HEK293 (cell line): ENCODE data around the gene NAPA.

Experiments
- EGR2 ChIP-seq: fragments of 450-650 bp; formaldehyde crosslinking; IDR thresholded peaks from 2 replicates; pipeline ENCODE4 v1.5.1; 2016; ENCODE audit warnings: low read depth, missing biosample characterization, missing genetic modification characterization
- GLI2 ChIP-seq: fragments of 450-650 bp; formaldehyde crosslinking; IDR thresholded peaks from 2 replicates; pipeline ENCODE4; 2017; ENCODE audit warnings: missing biosample characterization, missing genetic modification characterization, low read depth, borderline replicate concordance
- HOXA7 ChIP-seq: sonication (generic); formaldehyde crosslinking; IDR thresholded peaks from 2 replicates; pipeline ENCODE4 v1.8.1; 2022; ENCODE audit warnings: missing genetic modification reagents, borderline replicate concordance
- KLF7 ChIP-seq: fragments of 450-650 bp; formaldehyde crosslinking; IDR thresholded peaks from 2 replicates; pipeline ENCODE4 v1.5.1; 2016; ENCODE audit warnings: missing biosample characterization, missing genetic modification characterization, borderline replicate concordance
- KLF9 ChIP-seq: fragments of 450-650 bp; formaldehyde crosslinking; IDR thresholded peaks from 2 replicates; pipeline ENCODE4 v1.5.1; 2016; ENCODE audit warnings: missing biosample characterization, missing genetic modification characterization, low read depth
- MEIS1 ChIP-seq: sonication (generic); formaldehyde crosslinking; IDR thresholded peaks from 2 replicates; pipeline ENCODE4 v1.8.1; 2022; ENCODE audit warnings: missing genetic modification reagents, mild to moderate bottlenecking, borderline replicate concordance
- MZF1 ChIP-seq: fragments of 450-650 bp; formaldehyde crosslinking; IDR thresholded peaks from 2 replicates; pipeline ENCODE4 v1.5.1; 2017; ENCODE audit warnings: missing biosample characterization, missing genetic modification characterization, borderline replicate concordance
- SP7 ChIP-seq: fragments of 450-650 bp; formaldehyde crosslinking; IDR thresholded peaks from 2 replicates; pipeline ENCODE4 v1.5.1; 2016; ENCODE audit warnings: missing biosample characterization, missing genetic modification characterization
- ZEB2 ChIP-seq: fragments of 450-650 bp; formaldehyde crosslinking; IDR thresholded peaks from 2 replicates; pipeline ENCODE4 v1.5.1; 2016; ENCODE audit warnings: missing biosample characterization, missing genetic modification characterization
- ZFHX2 ChIP-seq: fragments of 450-650 bp; formaldehyde crosslinking; conservative IDR thresholded peaks from 2 replicates; pipeline ENCODE4 v1.5.1; 2016; ENCODE audit warnings: missing biosample characterization, missing genetic modification characterization
- ZFP37 ChIP-seq: fragments of 450-650 bp; formaldehyde crosslinking; IDR thresholded peaks from 2 replicates; pipeline ENCODE4 v1.5.1; 2016; ENCODE audit warnings: missing biosample characterization, missing genetic modification characterization
- ZIC2 ChIP-seq: fragments of 450-650 bp; formaldehyde crosslinking; IDR thresholded peaks from 2 replicates; pipeline ENCODE4 v1.5.1; 2016; ENCODE audit warnings: missing biosample characterization, missing genetic modification characterization
- ZNF146 ChIP-seq: fragments of 450-650 bp; formaldehyde crosslinking; IDR thresholded peaks from 2 replicates; pipeline ENCODE4 v1.5.1; 2016; ENCODE audit warnings: missing biosample characterization, missing genetic modification characterization
- ZNF223 ChIP-seq: fragments of 450-650 bp; formaldehyde crosslinking; IDR thresholded peaks from 2 replicates; pipeline ENCODE4 v1.5.1; 2016; ENCODE audit warnings: missing biosample characterization, missing genetic modification characterization
- ZNF239 ChIP-seq: fragments of 450-650 bp; formaldehyde crosslinking; IDR thresholded peaks from 2 replicates; pipeline ENCODE4 v1.5.1; 2016; ENCODE audit warnings: missing biosample characterization, missing genetic modification characterization
- ZNF404 ChIP-seq: fragments of 450-650 bp; formaldehyde crosslinking; IDR thresholded peaks from 2 replicates; pipeline ENCODE4 v1.5.1; 2017; ENCODE audit warnings: missing biosample characterization, missing genetic modification characterization
- ZNF423 ChIP-seq: fragments of 450-650 bp; formaldehyde crosslinking; IDR thresholded peaks from 2 replicates; pipeline ENCODE4 v1.5.1; 2016; ENCODE audit warnings: missing biosample characterization, missing genetic modification characterization
- ZNF48 ChIP-seq: fragments of 450-650 bp; formaldehyde crosslinking; IDR thresholded peaks from 2 replicates; pipeline ENCODE4 v1.5.1; 2016; ENCODE audit warnings: missing biosample characterization, missing genetic modification characterization
- ZNF501 ChIP-seq: fragments of 450-650 bp; formaldehyde crosslinking; IDR thresholded peaks from 2 replicates; pipeline ENCODE4 v1.5.1; 2016; ENCODE audit warnings: missing biosample characterization, missing genetic modification characterization
- ZNF544 ChIP-seq: fragments of 450-650 bp; formaldehyde crosslinking; IDR thresholded peaks from 2 replicates; pipeline ENCODE4 v1.5.0; 2017; ENCODE audit warnings: missing biosample characterization, missing genetic modification characterization
- ZNF830 ChIP-seq: fragments of 450-650 bp; IDR thresholded peaks from 2 replicates; pipeline ENCODE4 v1.5.0; 2018; ENCODE audit warnings: missing biosample characterization, missing genetic modification characterization, low read depth, mild to moderate bottlenecking, moderate library complexity
- TF ChIP-seq, protein P1 (sequence below): fragments of 450-650 bp; formaldehyde crosslinking; IDR thresholded peaks from 2 replicates; pipeline ENCODE4 v1.5.1; 2016; ENCODE audit warnings: missing biosample characterization, missing genetic modification characterization
- TF ChIP-seq, protein P2 (sequence below): fragments of 450-650 bp; formaldehyde crosslinking; IDR thresholded peaks from 2 replicates; pipeline ENCODE4 v1.5.1; 2016; ENCODE audit warnings: missing biosample characterization, missing genetic modification characterization
- TF ChIP-seq, protein P3 (sequence below): fragments of 450-650 bp; formaldehyde crosslinking; IDR thresholded peaks from 2 replicates; pipeline ENCODE4 v1.5.1; 2016; ENCODE audit warnings: missing biosample characterization, missing genetic modification characterization
- TF ChIP-seq, protein P4 (sequence below): fragments of 450-650 bp; formaldehyde crosslinking; IDR thresholded peaks from 2 replicates; pipeline ENCODE4 v1.5.1; 2016; ENCODE audit warnings: missing biosample characterization, missing genetic modification characterization
- TF ChIP-seq, protein P5 (sequence below): fragments of 450-650 bp; formaldehyde crosslinking; IDR thresholded peaks from 2 replicates; pipeline ENCODE4 v1.5.1; 2016; ENCODE audit warnings: missing biosample characterization, missing genetic modification characterization
- TF ChIP-seq, protein P6 (sequence below): fragments of 450-650 bp; formaldehyde crosslinking; IDR thresholded peaks from 2 replicates; pipeline ENCODE4 v1.5.1; 2016; ENCODE audit warnings: missing biosample characterization, missing genetic modification characterization

NAPA gene

DNA sequence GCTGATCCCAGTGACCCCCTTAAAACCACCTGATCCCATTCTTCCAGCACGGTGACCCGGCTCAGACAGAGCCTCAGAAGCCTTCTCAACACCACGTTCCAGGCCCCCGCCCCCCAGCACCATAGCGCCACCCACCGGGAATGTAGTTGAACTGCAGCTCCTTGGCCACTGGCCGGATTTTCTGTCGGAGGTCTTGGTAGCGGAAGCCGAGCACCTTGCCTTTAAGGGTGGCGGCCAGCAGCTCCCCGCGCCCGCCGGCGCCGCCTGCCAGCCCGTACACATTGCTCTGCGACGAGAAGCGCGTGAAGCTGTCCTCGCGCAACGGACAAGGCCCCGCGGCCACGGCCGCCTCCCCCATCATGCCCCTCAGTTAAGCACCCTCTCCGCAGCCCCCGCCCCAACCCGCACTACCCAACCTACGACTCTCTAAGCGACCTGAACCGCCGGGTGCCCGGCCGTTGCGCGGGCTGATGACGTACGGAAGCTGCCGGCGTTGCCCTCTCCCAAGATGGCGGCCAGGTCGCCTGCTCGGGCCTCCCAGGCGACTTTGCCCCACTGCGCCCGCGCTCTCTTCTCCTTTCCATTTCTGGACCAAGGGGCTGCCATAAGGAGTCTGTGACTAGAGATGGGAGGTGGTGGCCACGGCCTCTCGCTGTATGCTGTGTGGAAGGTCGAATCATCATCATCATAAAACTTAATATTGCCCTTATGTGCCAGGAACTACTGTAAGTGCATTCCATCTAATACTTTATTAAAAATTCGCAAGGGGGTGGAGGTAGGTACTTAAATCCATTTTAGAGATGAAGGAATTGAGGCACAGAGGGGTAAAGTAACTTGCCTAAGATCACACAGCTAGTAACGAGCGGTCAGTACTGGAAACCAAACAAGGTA lies 30.8 kb downstream of the NAPA start, which contains the start of gene KPTN (continued):
- TF ChIP-seq ZFHX2 (tag by site-specific recombination), result peak; percentile 65
- TF ChIP-seq ZNF423 (tag by site-specific recombination), result no peak
- peak; percentile 87 for TF ChIP-seq SP7 (tag by site-specific recombination)
- TF ChIP-seq ZNF501 (tag by site-specific recombination), result peak; percentile 96
- TF ChIP-seq KLF7 (tag by site-specific recombination), result peak; percentile 65; the same call in 1 of the 2 replicates
- TF ChIP-seq HOXA7 (CRISPR knock-in tag), result no peak
- TF ChIP-seq, protein P1, sequence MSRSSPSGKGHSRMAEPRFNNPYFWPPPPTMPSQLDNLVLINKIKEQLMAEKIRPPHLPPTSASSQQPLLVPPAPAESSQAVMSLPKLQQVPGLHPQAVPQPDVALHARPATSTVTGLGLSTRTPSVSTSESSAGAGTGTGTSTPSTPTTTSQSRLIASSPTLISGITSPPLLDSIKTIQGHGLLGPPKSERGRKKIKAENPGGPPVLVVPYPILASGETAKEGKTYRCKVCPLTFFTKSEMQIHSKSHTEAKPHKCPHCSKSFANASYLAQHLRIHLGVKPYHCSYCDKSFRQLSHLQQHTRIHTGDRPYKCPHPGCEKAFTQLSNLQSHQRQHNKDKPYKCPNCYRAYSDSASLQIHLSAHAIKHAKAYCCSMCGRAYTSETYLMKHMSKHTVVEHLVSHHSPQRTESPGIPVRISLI, result peak; percentile 83
- TF ChIP-seq MEIS1 (CRISPR knock-in tag), result no peak
- TF ChIP-seq ZNF830 (tag by site-specific recombination), result no peak
- TF ChIP-seq ZEB2 (tag by site-specific recombination), result peak; percentile 69; the same call in 1 of the 2 replicates
- TF ChIP-seq ZNF223, result no peak
- no peak for TF ChIP-seq ZNF544 (tag by site-specific recombination)
- no peak for TF ChIP-seq ZNF404 (tag by site-specific recombination)
- peak; percentile 93 for TF ChIP-seq ZFP37 (tag by site-specific recombination)
- no peak for TF ChIP-seq MZF1 (tag by site-specific recombination)
- TF ChIP-seq ZNF239 (tag by site-specific recombination), result 0 out of 2 replicates have a peak, but pooled peaks have one; percentile 50
- TF ChIP-seq, protein P2, sequence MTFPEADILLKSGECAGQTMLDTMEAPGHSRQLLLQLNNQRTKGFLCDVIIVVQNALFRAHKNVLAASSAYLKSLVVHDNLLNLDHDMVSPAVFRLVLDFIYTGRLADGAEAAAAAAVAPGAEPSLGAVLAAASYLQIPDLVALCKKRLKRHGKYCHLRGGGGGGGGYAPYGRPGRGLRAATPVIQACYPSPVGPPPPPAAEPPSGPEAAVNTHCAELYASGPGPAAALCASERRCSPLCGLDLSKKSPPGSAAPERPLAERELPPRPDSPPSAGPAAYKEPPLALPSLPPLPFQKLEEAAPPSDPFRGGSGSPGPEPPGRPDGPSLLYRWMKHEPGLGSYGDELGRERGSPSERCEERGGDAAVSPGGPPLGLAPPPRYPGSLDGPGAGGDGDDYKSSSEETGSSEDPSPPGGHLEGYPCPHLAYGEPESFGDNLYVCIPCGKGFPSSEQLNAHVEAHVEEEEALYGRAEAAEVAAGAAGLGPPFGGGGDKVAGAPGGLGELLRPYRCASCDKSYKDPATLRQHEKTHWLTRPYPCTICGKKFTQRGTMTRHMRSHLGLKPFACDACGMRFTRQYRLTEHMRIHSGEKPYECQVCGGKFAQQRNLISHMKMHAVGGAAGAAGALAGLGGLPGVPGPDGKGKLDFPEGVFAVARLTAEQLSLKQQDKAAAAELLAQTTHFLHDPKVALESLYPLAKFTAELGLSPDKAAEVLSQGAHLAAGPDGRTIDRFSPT (tag by site-specific recombination), result peak; percentile 98
- peak; percentile 54; the same call in 1 of the 2 replicates for TF ChIP-seq ZNF146 (tag by site-specific recombination)
- TF ChIP-seq, protein P3, sequence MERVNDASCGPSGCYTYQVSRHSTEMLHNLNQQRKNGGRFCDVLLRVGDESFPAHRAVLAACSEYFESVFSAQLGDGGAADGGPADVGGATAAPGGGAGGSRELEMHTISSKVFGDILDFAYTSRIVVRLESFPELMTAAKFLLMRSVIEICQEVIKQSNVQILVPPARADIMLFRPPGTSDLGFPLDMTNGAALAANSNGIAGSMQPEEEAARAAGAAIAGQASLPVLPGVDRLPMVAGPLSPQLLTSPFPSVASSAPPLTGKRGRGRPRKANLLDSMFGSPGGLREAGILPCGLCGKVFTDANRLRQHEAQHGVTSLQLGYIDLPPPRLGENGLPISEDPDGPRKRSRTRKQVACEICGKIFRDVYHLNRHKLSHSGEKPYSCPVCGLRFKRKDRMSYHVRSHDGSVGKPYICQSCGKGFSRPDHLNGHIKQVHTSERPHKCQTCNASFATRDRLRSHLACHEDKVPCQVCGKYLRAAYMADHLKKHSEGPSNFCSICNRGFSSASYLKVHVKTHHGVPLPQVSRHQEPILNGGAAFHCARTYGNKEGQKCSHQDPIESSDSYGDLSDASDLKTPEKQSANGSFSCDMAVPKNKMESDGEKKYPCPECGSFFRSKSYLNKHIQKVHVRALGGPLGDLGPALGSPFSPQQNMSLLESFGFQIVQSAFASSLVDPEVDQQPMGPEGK (tag by site-specific recombination), result peak; percentile 96
- TF ChIP-seq, protein P4, sequence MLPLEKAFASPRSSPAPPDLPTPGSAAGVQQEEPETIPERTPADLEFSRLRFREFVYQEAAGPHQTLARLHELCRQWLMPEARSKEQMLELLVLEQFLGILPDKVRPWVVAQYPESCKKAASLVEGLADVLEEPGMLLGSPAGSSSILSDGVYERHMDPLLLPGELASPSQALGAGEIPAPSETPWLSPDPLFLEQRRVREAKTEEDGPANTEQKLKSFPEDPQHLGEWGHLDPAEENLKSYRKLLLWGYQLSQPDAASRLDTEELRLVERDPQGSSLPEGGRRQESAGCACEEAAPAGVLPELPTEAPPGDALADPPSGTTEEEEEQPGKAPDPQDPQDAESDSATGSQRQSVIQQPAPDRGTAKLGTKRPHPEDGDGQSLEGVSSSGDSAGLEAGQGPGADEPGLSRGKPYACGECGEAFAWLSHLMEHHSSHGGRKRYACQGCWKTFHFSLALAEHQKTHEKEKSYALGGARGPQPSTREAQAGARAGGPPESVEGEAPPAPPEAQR, result peak; percentile 52; the same call in 1 of the 2 replicates
- no peak for TF ChIP-seq GLI2 (tag by site-specific recombination)
- peak; percentile 58 for TF ChIP-seq EGR2
- TF ChIP-seq, protein P5, sequence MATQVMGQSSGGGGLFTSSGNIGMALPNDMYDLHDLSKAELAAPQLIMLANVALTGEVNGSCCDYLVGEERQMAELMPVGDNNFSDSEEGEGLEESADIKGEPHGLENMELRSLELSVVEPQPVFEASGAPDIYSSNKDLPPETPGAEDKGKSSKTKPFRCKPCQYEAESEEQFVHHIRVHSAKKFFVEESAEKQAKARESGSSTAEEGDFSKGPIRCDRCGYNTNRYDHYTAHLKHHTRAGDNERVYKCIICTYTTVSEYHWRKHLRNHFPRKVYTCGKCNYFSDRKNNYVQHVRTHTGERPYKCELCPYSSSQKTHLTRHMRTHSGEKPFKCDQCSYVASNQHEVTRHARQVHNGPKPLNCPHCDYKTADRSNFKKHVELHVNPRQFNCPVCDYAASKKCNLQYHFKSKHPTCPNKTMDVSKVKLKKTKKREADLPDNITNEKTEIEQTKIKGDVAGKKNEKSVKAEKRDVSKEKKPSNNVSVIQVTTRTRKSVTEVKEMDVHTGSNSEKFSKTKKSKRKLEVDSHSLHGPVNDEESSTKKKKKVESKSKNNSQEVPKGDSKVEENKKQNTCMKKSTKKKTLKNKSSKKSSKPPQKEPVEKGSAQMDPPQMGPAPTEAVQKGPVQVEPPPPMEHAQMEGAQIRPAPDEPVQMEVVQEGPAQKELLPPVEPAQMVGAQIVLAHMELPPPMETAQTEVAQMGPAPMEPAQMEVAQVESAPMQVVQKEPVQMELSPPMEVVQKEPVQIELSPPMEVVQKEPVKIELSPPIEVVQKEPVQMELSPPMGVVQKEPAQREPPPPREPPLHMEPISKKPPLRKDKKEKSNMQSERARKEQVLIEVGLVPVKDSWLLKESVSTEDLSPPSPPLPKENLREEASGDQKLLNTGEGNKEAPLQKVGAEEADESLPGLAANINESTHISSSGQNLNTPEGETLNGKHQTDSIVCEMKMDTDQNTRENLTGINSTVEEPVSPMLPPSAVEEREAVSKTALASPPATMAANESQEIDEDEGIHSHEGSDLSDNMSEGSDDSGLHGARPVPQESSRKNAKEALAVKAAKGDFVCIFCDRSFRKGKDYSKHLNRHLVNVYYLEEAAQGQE (tag by site-specific recombination), result peak; percentile 49; the same call in 1 of the 2 replicates
- TF ChIP-seq ZNF48 (tag by site-specific recombination), result no peak
- TF ChIP-seq, protein P6, sequence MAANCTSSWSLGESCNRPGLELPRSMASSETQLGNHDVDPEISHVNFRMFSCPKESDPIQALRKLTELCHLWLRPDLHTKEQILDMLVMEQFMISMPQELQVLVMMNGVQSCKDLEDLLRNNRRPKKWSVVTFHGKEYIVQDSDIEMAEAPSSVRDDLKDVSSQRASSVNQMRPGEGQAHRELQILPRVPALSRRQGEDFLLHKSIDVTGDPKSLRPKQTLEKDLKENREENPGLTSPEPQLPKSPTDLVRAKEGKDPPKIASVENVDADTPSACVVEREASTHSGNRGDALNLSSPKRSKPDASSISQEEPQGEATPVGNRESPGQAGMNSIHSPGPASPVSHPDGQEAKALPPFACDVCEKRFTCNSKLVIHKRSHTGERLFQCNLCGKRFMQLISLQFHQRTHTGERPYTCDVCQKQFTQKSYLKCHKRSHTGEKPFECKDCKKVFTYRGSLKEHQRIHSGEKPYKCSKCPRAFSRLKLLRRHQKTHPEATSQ, result 0 out of 2 replicates have a peak, but pooled peaks have one; percentile 24
- no peak for TF ChIP-seq ZIC2 (tag by site-specific recombination)
- TF ChIP-seq KLF9 (tag by site-specific recombination), result peak; percentile 89
